HG02642 (cell line): Measurements from ENCODE around the gene GPR148.

Experiments used
- ATAC-seq: cut with Tn5 transposase; IDR thresholded peaks from one replicate; pipeline ENCODE4 v1.9.1; 2021; ENCODE audit warnings: mild to moderate bottlenecking; ENCODE audit not compliant: unreplicated experiment, poor library complexity

The GPR148 gene

GRCh38 chr2:130767408-130767775 lies 38.5 kb downstream of the GPR148 start:
- ATAC-seq = no peak

GRCh38 chr2:130768191-130768855 lies 39.5 kb downstream of the GPR148 start:
- ATAC-seq = no peak

GRCh38 chr2:130769343-130769907 lies 40.6 kb downstream of the GPR148 start:
- no peak for ATAC-seq

- ATAC-seq = no peak
These were observed 47.7 kb downstream of the GPR148 start for GRCh38 chr2:130776550-130776949.

- ATAC-seq = no peak
These were observed 49.9 kb downstream of the GPR148 start for GRCh38 chr2:130778781-130779180.
